PC-3 (cell line): ENCODE measurements around the gene FFAR4. TPM values are rescaled to one million over a fixed set of nuclear protein-coding genes. Genes with fewer than 3 reads are reported as not detected.
A peak's percentile ranks its signal among the peaks of the same experiment; 100 is the strongest.

Experiments
- ATAC-seq: fragments of 200-7000 bp; cut with Tn5 transposase; 2 replicates; pipeline ENCODE4 v1.9.1; 2020; ENCODE audit warnings: mild to moderate bottlenecking, moderate library complexity
- BruUV-seq: library from RNA; stranded (reverse); fragments of 400-500 nt; replicated peaks from 2 replicates; lab custom pipeline; 2021; lab: Mats Ljungman, UMichigan
- CTCF ChIA-PET: fragments of 300-600 bp; sonication (Branson Sonifier 250); formaldehyde crosslinking; loops from one replicate; lab custom pipeline; 2022; ENCODE audit warnings: antibody characterized with exemption; lab: Charles Lee
- POLR2A ChIA-PET: fragments of 300-600 bp; sonication (Branson Sonifier 250); formaldehyde crosslinking; loops from one replicate; lab custom pipeline; 2022; ENCODE audit warnings: antibody characterized with exemption; ENCODE audit not compliant: unreplicated experiment; lab: Charles Lee
- DNase-seq: peaks from one replicate; pipeline ENCODE4 v3.0.0-alpha.2; 2015
- H2AFZ ChIP-seq: fragments of 300-600 bp; sonication (generic); 2 replicates; pipeline ENCODE4 v1.6.0; 2016; ENCODE audit warnings: antibody characterized with exemption, low read length
- H3F3A ChIP-seq: fragments of 300-600 bp; sonication (generic); one replicate; pipeline ENCODE4 v1.6.0; 2017; ENCODE audit warnings: antibody characterized with exemption, low read length, control low read depth, mild to moderate bottlenecking; ENCODE audit not compliant: unreplicated experiment
- H3K27ac ChIP-seq: fragments of 300-600 bp; sonication (generic); 2 replicates; pipeline ENCODE4 v1.5.1; 2016; ENCODE audit warnings: mild to moderate bottlenecking, low read length
- H3K27me3 ChIP-seq: fragments of 300-600 bp; sonication (generic); 2 replicates; pipeline ENCODE4 v1.6.1; 2016; ENCODE audit warnings: low read length, mixed read lengths
- H3K36me3 ChIP-seq: fragments of 300-600 bp; sonication (generic); 2 replicates; pipeline ENCODE4 v1.6.1; 2016; ENCODE audit warnings: low read depth, mixed run types, low read length, mixed read lengths
- H3K4me1 ChIP-seq: fragments of 300-600 bp; sonication (generic); 2 replicates; pipeline ENCODE4 v1.5.1; 2016; ENCODE audit warnings: low read length; ENCODE audit not compliant: insufficient read depth
- H3K4me2 ChIP-seq: fragments of 300-600 bp; sonication (generic); 2 replicates; pipeline ENCODE4 v1.6.0; 2016; ENCODE audit warnings: low read length
- H3K4me3 ChIP-seq: fragments of 300-600 bp; sonication (generic); 2 replicates; pipeline ENCODE4 v1.5.1; 2016; ENCODE audit warnings: mild to moderate bottlenecking, low read length, mixed read lengths
- H3K79me2 ChIP-seq: fragments of 300-600 bp; sonication (generic); 2 replicates; pipeline ENCODE4 v1.6.1; 2017; ENCODE audit warnings: low read length, mixed read lengths
- H3K9ac ChIP-seq: fragments of 300-600 bp; sonication (generic); 2 replicates; pipeline ENCODE4 v1.6.0; 2016; ENCODE audit warnings: mild to moderate bottlenecking, low read length
- H3K9me2 ChIP-seq: fragments of 300-600 bp; sonication (generic); replicated peaks from 2 replicates; pipeline ENCODE4 v1.6.1; 2016; ENCODE audit warnings: mixed run types, low read length, mixed read lengths
- H3K9me3 ChIP-seq: fragments of 300-600 bp; sonication (generic); 2 replicates; pipeline ENCODE4 v1.6.1; 2016; ENCODE audit warnings: low read length, mixed read lengths
- H4K20me1 ChIP-seq: fragments of 300-600 bp; sonication (generic); 2 replicates; pipeline ENCODE4 v1.6.1; 2016; ENCODE audit warnings: low read length, mixed read lengths
- CTCF ChIP-seq: fragments of 300-600 bp; sonication (generic); conservative IDR thresholded peaks from 2 replicates; pipeline ENCODE4 v1.5.1; 2017; ENCODE audit warnings: antibody characterized with exemption, low read depth, mild to moderate bottlenecking, low read length
- EZH2 ChIP-seq: fragments of 300-600 bp; sonication (generic); IDR thresholded peaks from one replicate; pipeline ENCODE4 v1.6.1; 2017; ENCODE audit warnings: antibody characterized with exemption, mild to moderate bottlenecking, low read length; ENCODE audit not compliant: unreplicated experiment
- EZH2phosphoT487 ChIP-seq: fragments of 300-600 bp; sonication (generic); IDR thresholded peaks from 2 replicates; pipeline ENCODE4 v1.6.1; 2018; ENCODE audit warnings: mild to moderate bottlenecking, antibody characterized with exemption, low read length, borderline replicate concordance
- intact Hi-C: fragments of 100-400 bp; cut with micrococcal nuclease; formaldehyde crosslinking; loops from 2 replicates; pipeline ENCODE4 v1.9.0; 2023
- total RNA-seq: library from RNA; depleted of rRNA; stranded (reverse); fragments of >200 nt; gene quantifications from 2 replicates; pipeline ENCODE4 v1.2.3, GENCODE V29; 2014

FFAR4 gene
- total RNA-seq, 1 experiment from 2014 or later = 1.5 TPM

DNA sequence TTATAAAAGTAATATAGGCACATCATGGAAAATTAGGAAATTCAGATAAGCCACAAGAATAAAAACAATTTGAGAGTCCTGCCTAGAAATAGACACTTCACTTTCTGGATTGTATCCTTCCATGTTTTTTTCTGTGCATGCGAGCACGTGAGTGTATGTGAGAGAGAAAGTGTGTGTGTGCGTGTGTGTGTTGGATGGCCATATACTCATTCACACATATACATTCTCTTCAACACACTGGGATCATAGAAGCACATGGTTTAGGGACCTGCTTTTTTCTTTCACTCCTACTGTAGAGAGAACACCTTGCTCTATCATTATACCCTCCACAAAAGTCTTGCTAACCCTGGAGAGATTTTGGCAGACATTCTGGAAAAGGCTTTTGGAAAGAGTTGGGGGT lies 7.5 kb downstream of the FFAR4 start:
- Histone ChIP-seq H3K9me3 (0 out of 2 replicates have a peak, but pooled peaks cover 7% of the 10 kb centered on the region), H3K4me3 (no peak overlapping the region), H3K36me3 (0 out of 2 replicates have a peak, but pooled peaks cover 2% of the 10 kb centered on the region), H3K9ac (no peak overlapping the region), H3F3A (peaks cover 12% of the 10 kb centered on the region), H3K27me3 (no peaks in the 10 kb centered on the region), H3K79me2 (no peaks in the 10 kb centered on the region), H3K4me2 (no peak overlapping the region), H2AFZ (no peak overlapping the region), H3K27ac (no peak overlapping the region), H3K9me2 (no peaks in the 10 kb centered on the region), H4K20me1 (no peaks in the 10 kb centered on the region), H3K4me1 (peaks cover 29% of the 10 kb centered on the region)
- CTCF ChIA-PET = no interaction called here
- ATAC-seq = no peak
- no TSS peak for BruUV-seq
- TF ChIP-seq EZH2 (no peak), EZH2phosphoT487 (no peak), CTCF (no peak)
- DNase-seq = no peak
- POLR2A ChIA-PET = no interaction called here
- intact Hi-C loops = no loop called here

DNA sequence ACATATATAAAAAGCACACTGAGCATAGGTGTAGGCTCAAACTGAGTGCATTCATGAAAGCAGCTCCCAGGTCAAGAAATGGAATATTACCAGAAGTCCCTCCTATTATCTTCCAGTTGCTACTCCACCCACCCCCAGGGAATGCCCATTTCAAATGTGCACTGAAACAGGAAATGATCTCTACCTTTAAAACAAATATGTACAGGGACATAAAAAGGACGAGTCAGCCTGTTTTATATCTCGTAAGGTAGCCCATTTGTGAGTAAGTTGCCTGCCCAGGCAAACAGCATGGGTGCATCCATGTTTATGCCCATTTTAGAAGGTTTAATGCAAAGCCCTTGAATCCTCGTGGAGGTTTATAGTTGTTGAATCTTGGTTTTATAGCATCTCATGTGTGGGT lies 10.4 kb downstream of the FFAR4 start:
- Histone ChIP-seq H3K9me2 (no peaks in the 10 kb centered on the region), H3K4me3 (no peak overlapping the region), H3K36me3 (0 out of 2 replicates have a peak, but pooled peaks cover 2% of the 10 kb centered on the region), H2AFZ (peak overlapping the region; percentile 55), H3K27ac (peak overlapping the region; percentile 91), H4K20me1 (no peaks in the 10 kb centered on the region), H3K4me2 (peak overlapping the region; percentile 58), H3K9ac (peak overlapping the region; percentile 55), H3K4me1 (peaks cover 27% of the 10 kb centered on the region), H3K27me3 (no peaks in the 10 kb centered on the region), H3F3A (peaks cover 12% of the 10 kb centered on the region), H3K79me2 (no peaks in the 10 kb centered on the region), H3K9me3 (0 out of 2 replicates have a peak, but pooled peaks cover 7% of the 10 kb centered on the region)
- no TSS peak for BruUV-seq
- peak; percentile 78 for DNase-seq
- POLR2A ChIA-PET = no interaction called here
- ATAC-seq = peak; percentile 73
- CTCF ChIA-PET = no interaction called here
- TF ChIP-seq CTCF = no peak
- TF ChIP-seq EZH2 = no peak
- no peak for TF ChIP-seq EZH2phosphoT487
- intact Hi-C loops = no loop called here

DNA sequence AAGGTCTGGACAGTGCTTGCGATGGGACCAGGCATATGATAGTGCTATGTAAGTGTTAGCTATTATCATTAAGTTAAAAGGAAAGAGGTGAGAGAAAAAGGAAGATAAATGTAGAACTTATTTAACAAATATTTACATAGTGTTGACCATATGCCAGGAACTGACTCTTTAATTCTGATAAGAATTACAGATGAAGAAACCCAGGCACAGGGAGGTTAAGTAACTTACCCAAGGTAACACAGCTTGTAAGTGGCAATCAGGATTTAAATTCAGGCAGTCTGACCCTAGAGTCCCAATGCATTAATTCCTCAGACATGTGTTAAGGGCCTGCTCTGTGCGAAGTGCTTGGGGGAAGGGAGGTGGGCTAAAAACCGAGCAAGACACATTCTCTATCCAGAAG lies 11.1 kb downstream of the FFAR4 start:
- Histone ChIP-seq H3K9ac (peak overlapping the region; percentile 55), H4K20me1 (no peaks in the 10 kb centered on the region), H3K9me2 (no peaks in the 10 kb centered on the region), H3K4me2 (peak overlapping the region; percentile 58), H2AFZ (peak overlapping the region; percentile 55; the same call in 1 of the 2 replicates), H3K9me3 (0 out of 2 replicates have a peak, but pooled peaks cover 7% of the 10 kb centered on the region), H3K4me1 (peaks cover 27% of the 10 kb centered on the region), H3K27me3 (no peaks in the 10 kb centered on the region), H3F3A (peaks cover 12% of the 10 kb centered on the region), H3K36me3 (0 out of 2 replicates have a peak, but pooled peaks cover 2% of the 10 kb centered on the region), H3K4me3 (no peak overlapping the region), H3K79me2 (no peaks in the 10 kb centered on the region), H3K27ac (peak overlapping the region; percentile 91)
- ATAC-seq (peak; percentile 5; the same call in 1 of the 2 replicates), DNase-seq (no peak)
- no peak for TF ChIP-seq CTCF
- TF ChIP-seq EZH2 = no peak
- TF ChIP-seq EZH2phosphoT487 = no peak
- BruUV-seq = no TSS peak
- POLR2A ChIA-PET = no interaction called here
- CTCF ChIA-PET = no interaction called here
- intact Hi-C loops = no loop called here
